H9 (cell line): ENCODE measurements around the gene TMEM127. TPM values are rescaled to one million over a fixed set of nuclear protein-coding genes. Genes with fewer than 3 reads are reported as not detected.

Experiments
- DNase-seq: peaks from one replicate; pipeline ENCODE4 v3.0.0-alpha.2; 2017
- H2AFZ ChIP-seq: one replicate; pipeline ENCODE4 v1.6.1; 2013; ENCODE audit warnings: mild to moderate bottlenecking, low read length, control low read depth, moderate library complexity
- H2AK5ac ChIP-seq: 2 replicates; pipeline ENCODE4 v1.6.1; 2013; ENCODE audit warnings: low read length, control low read depth, mixed read lengths; ENCODE audit not compliant: insufficient read length
- H2BK120ac ChIP-seq: one replicate; pipeline ENCODE4 v1.6.1; 2013; ENCODE audit warnings: low read depth, mild to moderate bottlenecking, low read length, control low read depth, inconsistent platforms; ENCODE audit not compliant: poor library complexity, severe bottlenecking
- H2BK12ac ChIP-seq: 2 replicates; pipeline ENCODE4 v1.6.1; 2013; ENCODE audit warnings: low read length, control low read depth, mixed read lengths, low read depth; ENCODE audit not compliant: insufficient read length
- H2BK15ac ChIP-seq: 2 replicates; pipeline ENCODE4 v1.6.1; 2013; ENCODE audit warnings: low read depth, low read length, control low read depth
- H2BK20ac ChIP-seq: one replicate; pipeline ENCODE4 v1.6.1; 2013; ENCODE audit warnings: low read depth, mild to moderate bottlenecking, low read length, control low read depth, inconsistent platforms; ENCODE audit not compliant: poor library complexity, severe bottlenecking
- H2BK5ac ChIP-seq: 2 replicates; pipeline ENCODE4 v1.6.1; 2013; ENCODE audit warnings: low read length, control low read depth, mixed read lengths; ENCODE audit not compliant: insufficient read length
- H3K14ac ChIP-seq: 2 replicates; pipeline ENCODE4 v1.6.1; 2013; ENCODE audit warnings: low read length, control low read depth; ENCODE audit not compliant: insufficient read depth
- H3K18ac ChIP-seq: 2 replicates; pipeline ENCODE4 v1.6.1; 2013; ENCODE audit warnings: low read depth, mild to moderate bottlenecking, mixed read lengths, low read length, control low read depth; ENCODE audit not compliant: insufficient read length
- H3K23ac ChIP-seq: 2 replicates; pipeline ENCODE4 v1.6.1; 2013; ENCODE audit warnings: low read length, control low read depth, mixed read lengths, low read depth; ENCODE audit not compliant: insufficient read length
- H3K23me2 ChIP-seq: 2 replicates; pipeline ENCODE4 v1.6.1; 2013; ENCODE audit warnings: low read depth, mild to moderate bottlenecking, mixed read lengths, low read length, control low read depth; ENCODE audit not compliant: insufficient read length, poor library complexity, severe bottlenecking
- H3K27ac ChIP-seq: 2 replicates; pipeline ENCODE4 v1.5.1; 2013; ENCODE audit warnings: low read length, control low read depth, mixed read lengths, low read depth; ENCODE audit not compliant: insufficient read length
- H3K27me3 ChIP-seq: 2 replicates; pipeline ENCODE4 v1.6.1; 2013; ENCODE audit warnings: low read length, control low read depth, inconsistent platforms; ENCODE audit not compliant: insufficient read depth
- H3K4ac ChIP-seq: 2 replicates; pipeline ENCODE4 v1.6.1; 2013; ENCODE audit warnings: low read depth, mild to moderate bottlenecking, control low read depth, inconsistent platforms, low read length, moderate library complexity
- H3K4me1 ChIP-seq: 2 replicates; pipeline ENCODE4 v1.6.1; 2013; ENCODE audit warnings: low read length, control low read depth, inconsistent platforms; ENCODE audit not compliant: insufficient read depth
- H3K4me2 ChIP-seq: 2 replicates; pipeline ENCODE4 v1.6.1; 2013; ENCODE audit warnings: low read length, control low read depth, mixed read lengths; ENCODE audit not compliant: insufficient read length, insufficient read depth
- H3K56ac ChIP-seq: 2 replicates; pipeline ENCODE4 v1.6.1; 2013; ENCODE audit warnings: low read depth, mild to moderate bottlenecking, mixed read lengths, low read length, control low read depth; ENCODE audit not compliant: insufficient read length
- H3K79me1 ChIP-seq: 2 replicates; pipeline ENCODE4 v1.6.1; 2013; ENCODE audit warnings: low read depth, mild to moderate bottlenecking, moderate library complexity, low read length, control low read depth, inconsistent platforms; ENCODE audit not compliant: insufficient read depth, poor library complexity, severe bottlenecking
- H3K79me2 ChIP-seq: 2 replicates; pipeline ENCODE4 v1.6.1; 2013; ENCODE audit warnings: low read length, control low read depth, inconsistent platforms; ENCODE audit not compliant: insufficient read depth
- H3K9ac ChIP-seq: 2 replicates; pipeline ENCODE4 v1.6.1; 2013; ENCODE audit warnings: low read length, control low read depth, mixed read lengths; ENCODE audit not compliant: insufficient read length; ENCODE audit errors: extremely low read depth
- H3K9me3 ChIP-seq: one replicate; pipeline ENCODE4 v1.6.1; 2013; ENCODE audit warnings: low read depth, low read length, inconsistent platforms; ENCODE audit not compliant: control insufficient read depth
- H3T11ph ChIP-seq: one replicate; pipeline ENCODE4 v1.6.1; 2013; ENCODE audit warnings: mild to moderate bottlenecking, low read length, control low read depth, inconsistent platforms
- H4K20me1 ChIP-seq: one replicate; pipeline ENCODE4 v1.6.1; 2013; ENCODE audit not compliant: control insufficient read depth, insufficient read length, insufficient read depth
- H4K5ac ChIP-seq: 2 replicates; pipeline ENCODE4 v1.6.1; 2013; ENCODE audit warnings: low read depth, mild to moderate bottlenecking, mixed read lengths, low read length, control low read depth; ENCODE audit not compliant: insufficient read length
- H4K8ac ChIP-seq: replicated peaks from 2 replicates; pipeline ENCODE4 v1.6.1; 2013; ENCODE audit warnings: low read length, control low read depth, mixed read lengths, low read depth; ENCODE audit not compliant: insufficient read length
- H4K91ac ChIP-seq: 2 replicates; pipeline ENCODE4 v1.6.1; 2013; ENCODE audit warnings: low read depth, mild to moderate bottlenecking, moderate library complexity, mixed read lengths, low read length, control low read depth; ENCODE audit not compliant: insufficient read length
- H3K27ac Mint-ChIP-seq, 3 experiments: 2 replicates in 2 of 3; 3 replicates in 1 of 3; pipeline ENCODE4 v1.8.0; 2020 to 2021; ENCODE audit warnings: mixed read lengths in 3 of 3, mild to moderate bottlenecking in 1 of 3, moderate library complexity in 1 of 3
- H3K27me3 Mint-ChIP-seq: 2 replicates; pipeline ENCODE4 v1.8.0; 2021; ENCODE audit warnings: low read depth, mild to moderate bottlenecking, moderate library complexity, mixed read lengths
- H3K36me3 Mint-ChIP-seq, 3 experiments: 2 replicates in 2 of 3; 3 replicates in 1 of 3; pipeline ENCODE4 v1.8.0; 2020 to 2021; ENCODE audit warnings: low read depth in 3 of 3, mixed read lengths in 3 of 3; ENCODE audit not compliant: insufficient read depth in 1 of 3
- H3K4me1 Mint-ChIP-seq, 2 experiments: 2 replicates each; pipeline ENCODE4 v1.8.0; 2020; ENCODE audit warnings: mixed read lengths in 2 of 2
- H3K4me3 Mint-ChIP-seq, 2 experiments: 2 replicates in 1 of 2; 3 replicates in 1 of 2; pipeline ENCODE4 v1.8.0; 2020 to 2021; ENCODE audit warnings: mild to moderate bottlenecking in 2 of 2, mixed read lengths in 2 of 2, moderate library complexity in 1 of 2
- H3K9me3 Mint-ChIP-seq, 2 experiments: 2 replicates in 1 of 2; 3 replicates in 1 of 2; pipeline ENCODE4 v1.8.0; 2020; ENCODE audit warnings: mild to moderate bottlenecking in 2 of 2, mixed read lengths in 2 of 2, moderate library complexity in 1 of 2
- WGBS: extraction: QIAGEN DNeasy Blood & Tissue Kit; methylation state at CpG from one replicate; pipeline ENCODE4 v1.1.7; 2013; ENCODE audit warnings: missing lambda C conversion rate, low lambda C conversion rate, mixed read lengths; ENCODE audit not compliant: insufficient read length; ENCODE audit errors: extremely low coverage; 5-methylcytosine and 5-hydroxymethylcytosine counted together
- total RNA-seq: library from RNA; stranded (reverse); gene quantifications from 2 replicates; pipeline ENCODE4 v1.2.1, GENCODE V29; 2021
- TF ChIP-seq, protein P1 (sequence below): fragments of 200-600 bp; sonication (generic); conservative IDR thresholded peaks from 3 replicates; pipeline ENCODE4 v1.8.0; 2021; ENCODE audit warnings: antibody characterized with exemption, mild to moderate bottlenecking

TMEM127 gene
- total RNA-seq, 1 experiment from 2014 or later = 30.1 TPM

DNA sequence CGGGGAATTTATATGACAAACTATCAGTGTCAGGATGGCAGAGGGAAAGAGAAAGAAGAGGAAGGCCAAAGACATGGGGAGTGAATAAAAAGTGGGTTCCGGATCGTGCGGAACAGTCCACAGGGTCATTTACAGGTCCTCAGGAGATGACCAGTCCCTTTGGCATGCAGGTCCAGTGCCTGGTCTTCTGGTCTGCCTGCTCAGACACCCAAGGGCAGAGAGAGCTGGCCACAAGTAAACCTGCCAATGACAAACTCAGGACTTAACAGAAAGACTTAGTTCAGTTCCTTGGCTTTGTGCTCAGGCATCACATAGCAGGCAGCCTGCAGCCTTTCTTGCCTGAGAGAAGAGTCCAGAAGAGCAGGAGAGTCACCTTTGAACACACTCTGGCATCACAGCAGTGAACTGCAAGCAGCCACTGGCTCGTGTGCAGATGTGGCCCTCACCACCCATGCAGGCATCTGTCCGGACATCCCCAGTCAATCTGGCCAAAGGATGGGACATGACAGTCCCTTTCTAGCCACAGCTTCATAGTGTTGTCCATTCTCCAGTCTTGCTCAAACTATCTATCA is 14.0 kb downstream of the TMEM127 start:
- H3K56ac ChIP-seq = no peak overlapping the region
- no peaks in the 10 kb centered on the region for H3K4me1 ChIP-seq
- no peak overlapping the region for H3K4ac ChIP-seq
- H2BK120ac ChIP-seq = no peak overlapping the region
- H3K27ac ChIP-seq = no peak overlapping the region
- no peak overlapping the region for H3K4me3 Mint-ChIP-seq
- peak overlapping the region; percentile 50 for H4K8ac ChIP-seq
- no peak overlapping the region for H2AFZ ChIP-seq
- no peak overlapping the region for H2BK15ac ChIP-seq
- H4K91ac ChIP-seq = no peak overlapping the region
- no peak overlapping the region for H3K9ac ChIP-seq
- H3K27ac Mint-ChIP-seq = no peak overlapping the region
- DNase-seq = peak; percentile 45
- no peak overlapping the region for H3T11ph ChIP-seq
- no peaks in the 10 kb centered on the region for H3K9me3 ChIP-seq
- H3K27me3 Mint-ChIP-seq = no peaks in the 10 kb centered on the region; the same call in 1 of the 2 replicates
- H2AK5ac ChIP-seq = no peak overlapping the region
- H3K79me2 ChIP-seq = no peaks in the 10 kb centered on the region
- H2BK12ac ChIP-seq = no peak overlapping the region
- H4K5ac ChIP-seq = no peak overlapping the region
- H3K79me1 ChIP-seq = no peaks in the 10 kb centered on the region
- H3K4me2 ChIP-seq = no peak overlapping the region
- no peaks in the 10 kb centered on the region for H3K23me2 ChIP-seq
- no CpG with 5 or more reads among the region's 6 CpGs for WGBS
- no peaks in the 10 kb centered on the region; a peak in 1 of 4 replicates for H3K4me1 Mint-ChIP-seq
- no peak overlapping the region for H2BK20ac ChIP-seq
- H3K27me3 ChIP-seq = no peaks in the 10 kb centered on the region
- no peak overlapping the region for H3K18ac ChIP-seq
- H4K20me1 ChIP-seq = no peaks in the 10 kb centered on the region
- peaks cover 10 to 39% (median 29%) of the 10 kb centered on the region in 3 experiments; a peak in 6 of 7 replicates for H3K36me3 Mint-ChIP-seq
- H3K14ac ChIP-seq = no peak overlapping the region; the same call in 1 of the 2 replicates
- no peaks in the 10 kb centered on the region for H3K9me3 Mint-ChIP-seq
- H3K23ac ChIP-seq = no peak overlapping the region
- no peak overlapping the region for H2BK5ac ChIP-seq
- TF ChIP-seq, protein P1, sequence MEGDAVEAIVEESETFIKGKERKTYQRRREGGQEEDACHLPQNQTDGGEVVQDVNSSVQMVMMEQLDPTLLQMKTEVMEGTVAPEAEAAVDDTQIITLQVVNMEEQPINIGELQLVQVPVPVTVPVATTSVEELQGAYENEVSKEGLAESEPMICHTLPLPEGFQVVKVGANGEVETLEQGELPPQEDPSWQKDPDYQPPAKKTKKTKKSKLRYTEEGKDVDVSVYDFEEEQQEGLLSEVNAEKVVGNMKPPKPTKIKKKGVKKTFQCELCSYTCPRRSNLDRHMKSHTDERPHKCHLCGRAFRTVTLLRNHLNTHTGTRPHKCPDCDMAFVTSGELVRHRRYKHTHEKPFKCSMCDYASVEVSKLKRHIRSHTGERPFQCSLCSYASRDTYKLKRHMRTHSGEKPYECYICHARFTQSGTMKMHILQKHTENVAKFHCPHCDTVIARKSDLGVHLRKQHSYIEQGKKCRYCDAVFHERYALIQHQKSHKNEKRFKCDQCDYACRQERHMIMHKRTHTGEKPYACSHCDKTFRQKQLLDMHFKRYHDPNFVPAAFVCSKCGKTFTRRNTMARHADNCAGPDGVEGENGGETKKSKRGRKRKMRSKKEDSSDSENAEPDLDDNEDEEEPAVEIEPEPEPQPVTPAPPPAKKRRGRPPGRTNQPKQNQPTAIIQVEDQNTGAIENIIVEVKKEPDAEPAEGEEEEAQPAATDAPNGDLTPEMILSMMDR = no peak
